Epithelial cell of proximal tubule (primary cell): Measurements from ENCODE around the gene NFASC. TPM values are rescaled to one million over a fixed set of nuclear protein-coding genes. Genes with fewer than 3 reads are reported as not detected.

ENCODE experiments used
- total RNA-seq: library from RNA; depleted of rRNA; stranded (reverse); fragments of >200 nt; gene quantifications from 2 replicates; pipeline ENCODE4 v1.2.3, GENCODE V29; 2015

The NFASC gene
- total RNA-seq, 1 donor from 2014 or later, result 0.29 TPM

Other genes starting within 250 kb of the NFASC start
- 1.1 and 5.4 TPM in 2 replicates for gene LRRN2, start 185.1 kb upstream of the NFASC start, total RNA-seq
- gene CNTN2, start 172.3 kb downstream of the NFASC start, total RNA-seq, result not detected in 2 replicates
- 0.80 and 3.0 TPM in 2 replicates for gene TMEM81, start 213.6 kb downstream of the NFASC start, total RNA-seq